H7 (cell line): Measurements from ENCODE around the gene RDH8. TPM values are rescaled to one million over a fixed set of nuclear protein-coding genes. Genes with fewer than 3 reads are reported as not detected.
"Not testable (repeated sequence)": the region's sequence is repeated elsewhere in the genome, so short reads cannot be mapped to it uniquely, and the experiment has no call there.

Experiments
- DNase-seq: peaks from one replicate; pipeline ENCODE4 v3.0.0; 2012
- H3K27me3 ChIP-seq: 2 replicates; pipeline ENCODE4 v1.6.0; 2011; ENCODE audit warnings: mild to moderate bottlenecking, low read length; ENCODE audit not compliant: control insufficient read depth, insufficient read depth
- H3K36me3 ChIP-seq: replicated peaks from 2 replicates; pipeline ENCODE4 v1.5.1; 2011; ENCODE audit warnings: low read length; ENCODE audit not compliant: control insufficient read depth, insufficient read depth
- H3K4me3 ChIP-seq: 2 replicates; pipeline ENCODE4 v1.5.1; 2011; ENCODE audit warnings: low read depth, mild to moderate bottlenecking, control low read depth, low read length, moderate library complexity; ENCODE audit not compliant: insufficient read depth
- total RNA-seq: library from RNA; depleted of rRNA; stranded (reverse); fragments of >200 nt; shearing (Covaris generic); gene quantifications from 2 replicates; pipeline ENCODE4 v1.2.3, GENCODE V29; 2014

Gene RDH8
- total RNA-seq, 1 experiment from 2014 or later, result not detected

- peaks cover 34% of the 10 kb centered on the region for H3K27me3 ChIP-seq
- no peak overlapping the region for H3K4me3 ChIP-seq
- H3K36me3 ChIP-seq, result no peaks in the 10 kb centered on the region
- no peak for DNase-seq
Measured at GRCh38 chr19:10010939-10011338, 2.3 kb upstream of the RDH8 start.

GRCh38 chr19:10011974-10012373 lies 1.3 kb upstream of the RDH8 start:
- H3K36me3 ChIP-seq, result no peaks in the 10 kb centered on the region
- no peak overlapping the region for H3K4me3 ChIP-seq
- DNase-seq, result peak; percentile 44
- H3K27me3 ChIP-seq, result peaks cover 34% of the 10 kb centered on the region

GRCh38 chr19:10013834-10014618 lies 743 bp downstream of the RDH8 start:
- Histone ChIP-seq H3K36me3 (no peaks in the 10 kb centered on the region), H3K4me3 (no peak overlapping the region), H3K27me3 (peaks cover 32% of the 10 kb centered on the region)
- no peak for DNase-seq

- no peak overlapping the region for H3K4me3 ChIP-seq
- no peak for DNase-seq
- H3K27me3 ChIP-seq, result peaks cover 2% of the 10 kb centered on the region; the same call in 1 of the 2 replicates
- H3K36me3 ChIP-seq, result no peaks in the 10 kb centered on the region
Measured at GRCh38 chr19:10018263-10018662, 5.0 kb downstream of the RDH8 start.

- DNase-seq, result peak; percentile 16
Measured at GRCh38 chr19:10018786-10019185, 5.5 kb downstream of the RDH8 start.

GRCh38 chr19:10019246-10019645 lies 6.0 kb downstream of the RDH8 start:
- H3K36me3 ChIP-seq, result no peaks in the 10 kb centered on the region
- H3K27me3 ChIP-seq, result no peaks in the 10 kb centered on the region
- no peak overlapping the region for H3K4me3 ChIP-seq
- DNase-seq, result no peak

More at GRCh38 chr19:10018786-10019185, 5.5 kb downstream of the RDH8 start:
- H3K4me3 ChIP-seq, result no peak overlapping the region
- no peaks in the 10 kb centered on the region for H3K36me3 ChIP-seq
- H3K27me3 ChIP-seq, result no peaks in the 10 kb centered on the region; the same call in 1 of the 2 replicates

- H3K36me3 ChIP-seq, result no peaks in the 10 kb centered on the region
- DNase-seq, result no peak
- H3K4me3 ChIP-seq, result no peak overlapping the region
- no peaks in the 10 kb centered on the region for H3K27me3 ChIP-seq
Measured at GRCh38 chr19:10020851-10021250, 7.6 kb downstream of the RDH8 start.

GRCh38 chr19:10021446-10021845 lies 8.2 kb downstream of the RDH8 start:
- H3K36me3 ChIP-seq, result no peaks in the 10 kb centered on the region
- peak; percentile 33 for DNase-seq
- H3K4me3 ChIP-seq, result no peak overlapping the region
- H3K27me3 ChIP-seq, result no peaks in the 10 kb centered on the region; the same call in 1 of the 2 replicates

GRCh38 chr19:10021863-10022262 lies 8.6 kb downstream of the RDH8 start:
- no peaks in the 10 kb centered on the region; the same call in 1 of the 2 replicates for H3K27me3 ChIP-seq
- no peak for DNase-seq
- H3K36me3 ChIP-seq, result no peaks in the 10 kb centered on the region
- no peak overlapping the region for H3K4me3 ChIP-seq

GRCh38 chr19:10023096-10023495 lies 9.8 kb downstream of the RDH8 start:
- DNase-seq, H3K36me3 ChIP-seq, H3K4me3 ChIP-seq, H3K27me3 ChIP-seq: not testable (repeated sequence)

GRCh38 chr19:10026744-10027143 lies 13.5 kb downstream of the RDH8 start:
- no peak for DNase-seq
- H3K27me3 ChIP-seq, result peaks cover 1% of the 10 kb centered on the region
- H3K36me3 ChIP-seq, result no peaks in the 10 kb centered on the region
- H3K4me3 ChIP-seq, result no peak overlapping the region

- H3K36me3 ChIP-seq, result no peaks in the 10 kb centered on the region
- H3K27me3 ChIP-seq, result peaks cover 1% of the 10 kb centered on the region
- H3K4me3 ChIP-seq, result no peak overlapping the region
- DNase-seq, result peak; percentile 99
Measured at GRCh38 chr19:10027158-10027997, 14.1 kb downstream of the RDH8 start.

GRCh38 chr19:10033614-10034013 lies 20.3 kb downstream of the RDH8 start:
- H3K27me3 ChIP-seq, result no peaks in the 10 kb centered on the region; the same call in 1 of the 2 replicates
- no peak overlapping the region for H3K4me3 ChIP-seq
- no peak for DNase-seq
- no peaks in the 10 kb centered on the region for H3K36me3 ChIP-seq

- DNase-seq, result no peak
- H3K36me3 ChIP-seq, result no peaks in the 10 kb centered on the region
- H3K4me3 ChIP-seq, result no peak overlapping the region
- peaks cover 3% of the 10 kb centered on the region; the same call in 1 of the 2 replicates for H3K27me3 ChIP-seq
Measured at GRCh38 chr19:10036601-10037071, 23.4 kb downstream of the RDH8 start.

- DNase-seq, result no peak
- no peak overlapping the region for H3K4me3 ChIP-seq
- no peaks in the 10 kb centered on the region for H3K36me3 ChIP-seq
- H3K27me3 ChIP-seq, result peaks cover 3% of the 10 kb centered on the region; the same call in 1 of the 2 replicates
Measured at GRCh38 chr19:10037367-10037766, 24.1 kb downstream of the RDH8 start.
